H1 (cell line): Measurements from ENCODE around the gene SH3RF3. TPM values are rescaled to one million over a fixed set of nuclear protein-coding genes. Genes with fewer than 3 reads are reported as not detected.

Experiments
- NRF1 ChIP-seq: IDR thresholded peaks from 2 replicates; pipeline ENCODE4 v1.6.1; 2011; ENCODE audit warnings: mild to moderate bottlenecking, low read depth, low read length, improper control_type of control experiment
- POLR2AphosphoS5 ChIP-seq: IDR thresholded peaks from 2 replicates; pipeline ENCODE4 v1.6.1; 2011; ENCODE audit warnings: low read depth, low read length
- polyA plus RNA-seq, 7 experiments: library from polyadenylated mRNA; depleted of rRNA in 3 of 7; stranded (reverse) in 5 of 7; unstranded in 2 of 7; fragments of >200 nt in 5 of 7; fragments of 200-250 nt in 2 of 7; gene quantifications; 1 replicate in 5 of 7; 2 replicates in 1 of 7; 4 replicates in 1 of 7; pipeline versions ENCODE4 v1.2.1 to v1.2.3, GENCODE V29; 2011 to 2013; ENCODE audit warnings: missing spikeins in 2 of 7, mixed read lengths in 2 of 7
- total RNA-seq: library from RNA; stranded (reverse); fragmentation: NEBNext Ultra II Directional; extraction: Animal tissue kit (Norgen Biotek cat#: 25700); gene quantifications from 2 replicates; pipeline ENCODE4 v1.2.1, GENCODE V29; 2021

SH3RF3 gene
- total and polyA plus RNA-seq, 2 of the 8 experiments (the other 6 are each of a cell fraction or from before 2014, with no cell fraction given) = 0.11 to 0.65 TPM

GRCh38 chr2:109265953-109266352 lies 136.9 kb downstream of the SH3RF3 start (continued):
- no peak for TF ChIP-seq NRF1
- TF ChIP-seq POLR2AphosphoS5 = no peak
